Neuronal stem cell (in vitro differentiated cells): Measurements from ENCODE around the gene GTPBP8.

Experiments
- DNase-seq: peaks from one replicate; pipeline ENCODE4 v3.0.0-alpha.2; 2013; ENCODE audit warnings: low spot score
- H2AFZ ChIP-seq: one replicate; pipeline ENCODE4 v1.6.1; 2013; ENCODE audit warnings: mild to moderate bottlenecking, low read length, inconsistent platforms
- H2AK5ac ChIP-seq: 2 replicates; pipeline ENCODE4 v1.6.1; 2013; ENCODE audit warnings: low read depth, mild to moderate bottlenecking, inconsistent platforms, low read length, moderate library complexity, mixed read lengths
- H2BK120ac ChIP-seq: 2 replicates; pipeline ENCODE4 v1.6.1; 2013; ENCODE audit warnings: low read depth, mild to moderate bottlenecking, inconsistent platforms, low read length, moderate library complexity, mixed read lengths
- H2BK12ac ChIP-seq: one replicate; pipeline ENCODE4 v1.6.1; 2013; ENCODE audit warnings: low read length, inconsistent platforms
- H2BK15ac ChIP-seq: 2 replicates; pipeline ENCODE4 v1.6.1; 2013; ENCODE audit warnings: mild to moderate bottlenecking, low read length, inconsistent platforms, mixed read lengths
- H2BK5ac ChIP-seq: one replicate; pipeline ENCODE4 v1.6.1; 2013; ENCODE audit warnings: inconsistent platforms, mild to moderate bottlenecking, low read length, moderate library complexity
- H3K14ac ChIP-seq: one replicate; pipeline ENCODE4 v1.6.1; 2013; ENCODE audit warnings: low read length, inconsistent platforms
- H3K18ac ChIP-seq: 2 replicates; pipeline ENCODE4 v1.6.1; 2013; ENCODE audit warnings: low read length, inconsistent platforms
- H3K23ac ChIP-seq: 2 replicates; pipeline ENCODE4 v1.6.1; 2013; ENCODE audit warnings: low read depth, mild to moderate bottlenecking, mixed read lengths, low read length, inconsistent platforms; ENCODE audit not compliant: poor library complexity
- H3K27ac ChIP-seq: replicated peaks from 3 replicates; pipeline ENCODE4 v1.5.1; 2013; ENCODE audit warnings: low read length, inconsistent platforms
- H3K27me3 ChIP-seq, 3 experiments: 2 replicates each; pipeline ENCODE4 v1.6.1; 2013; ENCODE audit warnings: low read length in 3 of 3, mild to moderate bottlenecking in 2 of 3, inconsistent platforms in 1 of 3, low read depth in 1 of 3, mixed read lengths in 1 of 3, moderate library complexity in 1 of 3; ENCODE audit not compliant: control insufficient read depth in 3 of 3, insufficient read depth in 3 of 3
- H3K36me3 ChIP-seq, 2 donors: replicated peaks in 1 of 2; 2 replicates each; pipeline ENCODE4 v1.6.1; 2013; ENCODE audit warnings: low read length in 2 of 2; ENCODE audit not compliant: control insufficient read depth in 2 of 2, insufficient read depth in 2 of 2
- H3K4ac ChIP-seq: 2 replicates; pipeline ENCODE4 v1.6.1; 2013; ENCODE audit warnings: inconsistent platforms, mild to moderate bottlenecking, low read length, moderate library complexity
- H3K4me1 ChIP-seq, 2 donors: 1 replicate in 1 of 2; 2 replicates in 1 of 2; pipeline ENCODE4 v1.6.1; 2013; ENCODE audit warnings: low read length in 2 of 2, low read depth in 1 of 2; ENCODE audit not compliant: control insufficient read depth in 2 of 2, insufficient read depth in 1 of 2
- H3K4me2 ChIP-seq: one replicate; pipeline ENCODE4 v1.6.1; 2013; ENCODE audit warnings: mild to moderate bottlenecking, low read length, inconsistent platforms; ENCODE audit not compliant: insufficient read depth, poor library complexity, severe bottlenecking
- H3K4me3 ChIP-seq, 2 donors: 2 replicates each; pipeline ENCODE4 v1.5.1; 2013; ENCODE audit warnings: low read length in 2 of 2, mild to moderate bottlenecking in 2 of 2, inconsistent platforms in 1 of 2, moderate library complexity in 1 of 2
- H3K79me1 ChIP-seq: one replicate; pipeline ENCODE4 v1.6.1; 2013; ENCODE audit warnings: low read depth, mild to moderate bottlenecking, inconsistent platforms, low read length, moderate library complexity
- H3K9ac ChIP-seq: one replicate; pipeline ENCODE4 v1.6.1; 2013; ENCODE audit warnings: mild to moderate bottlenecking, low read depth, low read length, inconsistent platforms; ENCODE audit not compliant: poor library complexity
- H3K9me3 ChIP-seq, 2 donors: replicated peaks in 1 of 2; 2 replicates each; pipeline versions ENCODE3 to v1.6.1; 2013; ENCODE audit warnings: low read length in 2 of 2, mild to moderate bottlenecking in 2 of 2, inconsistent platforms in 1 of 2, low read depth in 1 of 2, mixed read lengths in 1 of 2, moderate library complexity in 1 of 2; ENCODE audit not compliant: control insufficient read depth in 2 of 2, insufficient read depth in 1 of 2
- H4K8ac ChIP-seq: one replicate; pipeline ENCODE4 v1.6.1; 2013; ENCODE audit warnings: low read depth, mild to moderate bottlenecking, inconsistent platforms, low read length, moderate library complexity
- H4K91ac ChIP-seq: one replicate; pipeline ENCODE4 v1.6.1; 2013; ENCODE audit warnings: low read length, low read depth, mild to moderate bottlenecking, inconsistent platforms; ENCODE audit not compliant: poor library complexity
- WGBS, 2 donors: extraction: QIAGEN DNeasy Blood & Tissue Kit; methylation state at CpG; one replicate each; pipeline ENCODE4 v1.1.7; 2013; ENCODE audit warnings: missing lambda C conversion rate in 2 of 2, mixed read lengths in 1 of 2; ENCODE audit not compliant: insufficient read length in 2 of 2, insufficient replicate concordance in 1 of 2; ENCODE audit errors: extremely low coverage in 2 of 2; 5-methylcytosine and 5-hydroxymethylcytosine counted together

GTPBP8 gene

DNA sequence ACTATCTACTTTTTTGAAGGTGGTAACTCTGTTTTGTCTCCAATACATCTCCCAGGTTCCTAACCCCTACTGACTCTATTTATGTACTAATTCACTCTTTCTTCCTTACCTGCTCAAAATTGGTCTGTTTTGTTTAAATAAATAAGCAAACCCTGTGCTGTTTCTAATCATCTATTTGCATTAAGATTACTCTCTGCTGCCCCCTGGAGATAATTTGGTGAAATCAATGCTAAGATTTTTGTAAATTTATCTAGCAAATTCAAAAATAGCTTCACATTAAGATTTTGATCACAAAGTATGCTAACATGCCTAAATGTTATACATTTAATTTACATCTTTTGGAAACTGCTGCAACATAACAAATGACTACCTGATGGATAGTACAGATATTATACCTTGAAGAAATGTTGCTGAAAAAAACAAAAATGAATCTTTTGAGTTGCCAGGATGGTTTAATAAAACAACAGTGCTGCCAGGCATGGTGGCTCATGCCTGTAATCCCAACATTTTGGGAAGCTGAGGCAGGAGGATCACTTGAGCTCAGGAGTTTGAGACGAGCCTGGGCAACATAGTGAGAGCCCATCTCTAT is 11.4 kb upstream of the GTPBP8 start:
- Histone ChIP-seq H4K91ac (no peak overlapping the region), H3K4ac (no peak overlapping the region)
- DNase-seq, result peak; percentile 26

GRCh38 chr3:112980080-112980479 is 10.7 kb upstream of the GTPBP8 start:
- Histone ChIP-seq H3K4ac (no peak overlapping the region), H3K14ac (no peak overlapping the region), H2BK12ac (no peak overlapping the region), H3K18ac (no peak overlapping the region), H3K36me3 (no peaks in the 10 kb centered on the region), H2BK5ac (no peak overlapping the region), H2BK120ac (no peak overlapping the region), H2AK5ac (no peak overlapping the region), H3K4me2 (no peak overlapping the region), H2AFZ (no peak overlapping the region), H3K4me3 (no peak overlapping the region), H3K79me1 (no peaks in the 10 kb centered on the region), H3K27me3 (peaks cover 0 to 22% (median 0%) of the 10 kb centered on the region in 3 experiments), H3K9me3 (no peaks in the 10 kb centered on the region), H3K4me1 (no peaks in the 10 kb centered on the region), H2BK15ac (no peak overlapping the region), H4K91ac (no peak overlapping the region), H3K9ac (no peak overlapping the region), H3K23ac (no peak overlapping the region), H3K27ac (no peak overlapping the region), H4K8ac (no peak overlapping the region)
- DNase-seq, result no peak
- no CpG with 5 or more reads among the region's 1 CpG for WGBS, 2 donors

More for the DNA sequence above, 11.4 kb upstream of the GTPBP8 start:
- no peaks in the 10 kb centered on the region for H3K36me3 ChIP-seq
- H2AK5ac ChIP-seq, result no peak overlapping the region
- no peak overlapping the region for H3K14ac ChIP-seq
- H3K4me1 ChIP-seq, result no peaks in the 10 kb centered on the region
- H2BK5ac ChIP-seq, result no peak overlapping the region
- H3K18ac ChIP-seq, result no peak overlapping the region
- no peak overlapping the region for H2BK12ac ChIP-seq
- WGBS, 2 donors, result no CpG with 5 or more reads among the region's 1 CpG
- no peaks in the 10 kb centered on the region for H3K79me1 ChIP-seq
- no peak overlapping the region for H2BK15ac ChIP-seq
- no peak overlapping the region for H3K27ac ChIP-seq
- no peak overlapping the region for H2BK120ac ChIP-seq
- no peak overlapping the region for H3K4me3 ChIP-seq
- no peak overlapping the region for H3K23ac ChIP-seq
- H3K27me3 ChIP-seq, result peaks cover 0 to 19% (median 0%) of the 10 kb centered on the region in 3 experiments
- no peak overlapping the region for H3K9ac ChIP-seq
- H2AFZ ChIP-seq, result no peak overlapping the region
- H3K4me2 ChIP-seq, result no peak overlapping the region
- no peaks in the 10 kb centered on the region for H3K9me3 ChIP-seq
- H4K8ac ChIP-seq, result no peak overlapping the region

- Histone ChIP-seq H2AK5ac (no peak overlapping the region), H3K9me3 (no peaks in the 10 kb centered on the region), H2BK15ac (no peak overlapping the region), H4K8ac (no peak overlapping the region), H3K4me3 (no peak overlapping the region), H4K91ac (no peak overlapping the region), H3K27ac (no peak overlapping the region), H3K18ac (no peak overlapping the region), H3K27me3 (peaks cover 0 to 33% (median 0%) of the 10 kb centered on the region in 3 experiments), H3K79me1 (no peaks in the 10 kb centered on the region), H3K9ac (no peak overlapping the region), H3K14ac (no peak overlapping the region), H3K23ac (no peak overlapping the region), H2BK5ac (no peak overlapping the region), H3K4me1 (no peaks in the 10 kb centered on the region), H2BK120ac (no peak overlapping the region), H2BK12ac (no peak overlapping the region), H3K36me3 (no peaks in the 10 kb centered on the region), H3K4ac (no peak overlapping the region), H2AFZ (no peak overlapping the region), H3K4me2 (no peak overlapping the region)
- no CpG with 5 or more reads among the region's 1 CpG for WGBS, 2 donors
- DNase-seq, result no peak
These were observed 8.1 kb upstream of the GTPBP8 start for GRCh38 chr3:112982710-112983109.

GRCh38 chr3:112984485-112984884 is 6.3 kb upstream of the GTPBP8 start:
- Histone ChIP-seq H2AFZ (no peak overlapping the region), H3K23ac (no peak overlapping the region), H3K4ac (no peak overlapping the region), H3K79me1 (no peaks in the 10 kb centered on the region), H2BK120ac (no peak overlapping the region), H3K9ac (no peak overlapping the region), H2AK5ac (no peak overlapping the region), H3K27ac (no peak overlapping the region), H2BK12ac (no peak overlapping the region), H3K4me2 (no peak overlapping the region), H3K27me3 (peaks cover 0 to 33% (median 0%) of the 10 kb centered on the region in 3 experiments), H3K4me1 (no peaks in the 10 kb centered on the region), H3K14ac (no peak overlapping the region), H2BK5ac (no peak overlapping the region), H2BK15ac (no peak overlapping the region), H3K18ac (no peak overlapping the region), H4K8ac (no peak overlapping the region), H3K9me3 (no peaks in the 10 kb centered on the region), H3K36me3 (no peaks in the 10 kb centered on the region), H3K4me3 (no peak overlapping the region), H4K91ac (no peak overlapping the region)
- WGBS, 2 donors, result no CpG with 5 or more reads among the region's 2 CpGs
- DNase-seq, result no peak
